ENCODE results near the gene AMN.

Gene AMN

GRCh38 chr14:102943454-102943853, 21.0 kb downstream of the AMN start:
- TF ChIP-seq CTCF (IDR thresholded peaks at IDR 0.05): no peak
- no peak overlapping the region for H3K27ac ChIP-seq
- DNase-seq (ENCODE audit: low spot score): no peak
- H3K4me3 ChIP-seq: no peak overlapping the region

- TF ChIP-seq CTCF (IDR thresholded peaks at IDR 0.05): no peak
- DNase-seq (ENCODE audit: low spot score): no peak
- H3K4me3 ChIP-seq: no peak overlapping the region
- H3K27ac ChIP-seq: no peak overlapping the region
Measured at GRCh38 chr14:102943979-102944378, 21.5 kb downstream of the AMN start.

GRCh38 chr14:102944448-102945330, 22.2 kb downstream of the AMN start:
- Histone ChIP-seq H3K4me3 (no peak overlapping the region), H3K27ac (no peak overlapping the region)
- TF ChIP-seq CTCF (IDR thresholded peaks at IDR 0.05): no peak
- no peak for DNase-seq (ENCODE audit: low spot score)

- Histone ChIP-seq H3K4me3 (no peak overlapping the region), H3K27ac (no peak overlapping the region)
- DNase-seq (ENCODE audit: low spot score): no peak
- TF ChIP-seq CTCF (IDR thresholded peaks at IDR 0.05): no peak
Measured at GRCh38 chr14:102945346-102946130, 23.1 kb downstream of the AMN start.

- H3K27ac ChIP-seq: no peak overlapping the region
- TF ChIP-seq CTCF (IDR thresholded peaks at IDR 0.05): no peak
- no peak overlapping the region for H3K4me3 ChIP-seq
- DNase-seq (ENCODE audit: low spot score): no peak
Measured at GRCh38 chr14:102947321-102948103, 25.0 kb downstream of the AMN start.

- H3K4me3 ChIP-seq: no peak overlapping the region
- TF ChIP-seq CTCF (IDR thresholded peaks at IDR 0.05): no peak
- no peak for DNase-seq (ENCODE audit: low spot score)
- H3K27ac ChIP-seq: no peak overlapping the region
Measured at GRCh38 chr14:102948698-102949061, 26.2 kb downstream of the AMN start.
